Stimulated activated CD4-positive, alpha-beta T cell treated with anti-CD3 and anti-CD28 coated beads, TNF-alpha, amount 100 ng/mL, for 48 hours (primary cell): Measurements from ENCODE around the gene ABTB2.
"Not testable (repeated sequence)": the region's sequence is repeated elsewhere in the genome, so short reads cannot be mapped to it uniquely, and the experiment has no call there.

Experiments used
- DNase-seq, 3 donors: peaks; one replicate each; pipeline ENCODE4 v3.0.0-alpha.2; 2020; ENCODE audit warnings: low read depth in 3 of 3

ABTB2 gene

DNA sequence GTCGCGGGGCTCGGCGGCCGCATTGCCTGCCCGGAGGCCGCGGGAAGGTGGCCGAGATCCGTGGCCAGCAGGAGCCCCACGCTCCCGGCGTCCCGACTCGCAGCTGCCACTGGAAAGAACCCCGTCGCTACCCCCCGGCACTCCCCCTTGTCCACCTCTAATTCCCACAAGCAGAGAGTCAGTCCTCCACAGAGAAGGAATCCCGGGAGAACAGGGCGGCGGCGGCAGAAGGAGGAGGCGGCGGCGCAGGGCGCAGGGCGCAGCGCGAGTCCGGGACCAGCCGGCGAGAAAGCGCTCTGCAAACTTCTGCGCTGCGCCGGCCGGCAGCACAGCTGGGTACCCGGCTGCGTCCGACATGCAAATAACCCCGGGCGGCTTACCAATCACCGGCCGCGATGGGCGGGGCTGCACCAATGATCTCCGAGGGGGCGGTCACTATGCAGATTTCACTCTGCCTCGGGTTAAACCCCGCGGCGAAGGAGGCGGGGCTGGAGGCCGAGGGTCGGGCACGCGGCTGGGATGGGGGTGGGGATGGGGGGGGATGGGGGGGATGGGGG is at the start of gene ABTB2:
TSS of gene ABTB2 (minus strand) at position 310 of the 557 bp plus-strand sequence.
- peak; percentile 92 to 97 (median 94) for DNase-seq

DNA sequence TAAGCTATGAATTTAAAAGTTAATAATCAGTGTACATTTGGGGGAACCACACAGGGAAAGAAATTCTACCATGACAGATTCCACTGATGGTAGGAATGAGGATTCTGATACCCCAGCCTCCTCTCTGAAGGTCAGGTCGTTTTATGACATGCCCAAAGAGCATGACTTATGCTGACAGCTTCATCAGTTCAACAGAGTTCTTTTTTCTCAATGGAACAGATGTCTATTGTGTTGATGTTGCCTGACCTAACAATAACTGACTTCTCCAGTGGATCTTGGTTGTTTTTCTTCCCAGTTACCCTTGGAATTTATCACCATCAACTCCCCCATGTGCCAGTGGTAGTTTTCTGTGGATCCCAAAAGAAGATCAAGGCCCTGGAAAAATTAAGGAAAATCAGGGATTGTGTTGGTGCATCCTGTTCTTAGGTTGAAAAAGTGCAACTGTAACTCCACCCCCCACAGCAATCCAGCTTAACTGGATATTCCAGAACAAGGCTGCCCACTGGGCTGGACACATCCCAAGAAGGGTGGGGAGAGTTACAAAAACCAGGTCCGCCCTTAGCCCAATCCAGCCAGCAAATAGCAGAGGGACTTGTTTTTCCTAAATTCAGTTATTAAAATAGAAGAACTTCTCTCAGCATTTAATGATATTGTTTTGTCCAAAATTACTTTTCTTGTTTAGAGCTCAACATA is 49.5 kb upstream of the ABTB2 start:
- DNase-seq = no peak

DNA sequence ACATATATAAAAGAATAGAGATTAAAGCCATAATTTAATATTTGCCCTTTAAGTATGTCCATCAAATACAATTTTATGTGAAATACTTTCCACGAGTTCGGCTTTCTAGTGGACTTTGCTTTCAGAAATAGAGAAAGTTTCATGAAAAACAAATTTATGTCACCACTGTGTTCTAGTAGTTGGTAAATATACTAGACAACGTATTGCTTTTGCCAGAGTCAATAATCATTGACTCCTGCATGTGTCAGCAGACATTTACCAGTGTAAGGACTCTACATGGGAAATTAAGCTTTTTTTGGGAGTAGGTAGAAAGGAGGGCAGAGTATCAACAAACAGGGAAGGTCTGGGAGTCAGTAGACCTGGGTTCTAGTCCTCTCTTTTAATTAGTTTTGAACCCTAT is 48.6 kb upstream of the ABTB2 start:
- DNase-seq = no peak

DNA sequence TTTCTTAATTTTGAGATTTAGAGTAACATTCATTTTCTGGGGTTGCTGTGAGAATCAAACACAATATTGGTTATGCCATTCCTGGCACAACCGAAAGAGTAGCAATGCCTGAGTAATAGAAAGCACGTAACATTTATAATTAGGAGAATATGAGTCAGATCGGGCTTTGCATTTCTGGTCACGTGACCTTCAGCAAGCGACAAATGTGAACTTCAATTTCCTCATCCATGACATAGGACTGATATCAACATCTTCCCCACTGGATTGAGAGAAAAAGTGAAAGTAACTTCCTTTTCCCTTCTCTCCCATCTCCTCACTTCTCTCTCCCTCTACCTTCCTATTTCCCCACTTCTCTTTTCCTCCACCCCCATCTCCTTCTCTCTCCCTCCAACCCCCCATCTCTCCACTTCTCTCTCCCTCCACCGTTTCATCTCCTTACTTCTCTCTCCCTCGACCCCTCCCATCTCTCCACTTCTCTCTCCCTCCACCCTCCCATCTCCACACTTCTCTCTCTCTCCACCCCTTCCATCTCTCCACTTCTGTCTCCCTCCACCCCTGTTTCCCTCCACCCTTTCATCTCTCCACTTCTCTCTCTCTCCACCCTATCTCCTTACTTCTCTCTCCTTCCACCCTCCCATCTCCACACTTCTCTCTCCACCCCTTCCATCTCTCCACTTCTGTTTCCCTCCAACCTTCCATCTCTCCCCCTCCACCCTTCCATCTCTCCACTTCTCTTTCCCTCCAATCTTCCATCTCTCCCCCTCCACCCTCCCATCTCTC is 47.5 kb upstream of the ABTB2 start:
- no peak for DNase-seq

DNA sequence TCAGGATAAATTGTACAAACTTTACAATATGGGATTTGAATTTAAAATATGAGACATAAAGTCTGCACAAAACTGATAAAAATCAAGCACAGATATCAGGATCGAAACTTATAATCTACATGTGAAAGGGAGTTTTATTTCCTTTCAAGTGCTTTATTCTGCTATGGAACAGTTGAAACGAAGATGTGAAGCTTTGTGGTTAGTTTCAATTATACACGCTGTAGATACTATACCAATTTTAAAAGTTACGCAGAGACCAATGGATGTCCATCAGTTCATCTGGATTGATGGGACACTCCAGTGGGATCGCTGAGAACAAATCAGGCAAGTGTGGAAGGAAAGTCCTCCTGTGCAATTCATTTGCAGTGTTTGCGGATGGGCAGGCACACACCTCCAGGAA is 46.5 kb upstream of the ABTB2 start:
- no peak for DNase-seq

DNA sequence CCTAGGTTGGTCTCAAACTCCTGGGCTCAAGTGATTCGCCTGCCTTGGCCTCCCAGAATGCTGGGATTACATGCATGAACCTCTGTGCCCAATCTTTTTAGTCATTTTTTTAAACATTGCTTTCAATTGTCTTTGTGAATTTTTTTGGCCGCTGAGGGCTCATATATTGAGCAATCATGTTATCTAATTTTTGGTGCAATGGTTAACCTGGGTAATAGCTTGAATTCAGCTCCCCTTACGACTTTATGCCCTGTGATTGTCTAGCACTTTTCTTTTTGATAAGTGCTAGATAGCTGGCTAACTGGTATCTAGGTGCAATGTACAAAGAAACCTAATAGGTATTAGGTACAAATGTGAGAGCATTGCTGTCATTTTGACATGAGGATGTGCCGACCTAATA is 45.6 kb upstream of the ABTB2 start:
- DNase-seq = no peak

DNA sequence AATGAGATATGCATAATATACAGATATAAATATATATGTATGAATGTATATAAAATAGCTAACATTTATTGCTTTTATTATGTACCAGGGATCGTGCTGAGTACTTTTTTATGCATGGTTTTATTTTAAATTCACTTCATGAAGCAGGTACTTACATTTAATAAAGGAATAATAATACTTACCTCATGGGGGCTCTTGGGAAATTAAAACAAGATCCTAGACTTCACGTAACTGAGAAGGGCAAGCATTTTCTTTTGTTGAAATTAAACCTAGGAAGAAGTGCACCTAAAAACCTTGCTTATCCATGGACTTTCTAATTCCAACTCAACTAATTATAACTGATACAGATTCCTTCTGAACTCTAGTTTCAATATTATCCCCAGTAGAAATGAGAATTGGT is 40.0 kb upstream of the ABTB2 start:
- no peak for DNase-seq

DNA sequence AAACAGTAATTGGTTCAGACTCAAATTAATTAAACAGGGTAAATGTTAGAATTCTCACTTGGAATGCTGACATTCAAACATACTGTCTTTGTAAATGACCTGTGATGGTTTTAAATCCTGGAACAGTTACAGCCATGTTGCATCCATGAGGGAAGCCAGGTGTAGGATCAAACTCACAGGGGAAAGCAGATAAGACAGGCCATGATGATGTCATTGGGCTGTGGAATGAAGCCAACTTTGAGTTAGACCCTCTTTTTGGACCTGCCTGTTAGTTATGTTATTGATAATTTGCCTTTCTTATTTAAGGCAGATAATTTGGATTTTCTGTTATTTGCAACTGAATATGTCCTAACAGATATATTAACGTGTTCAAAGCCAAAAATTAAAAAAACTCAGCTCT is 39.3 kb upstream of the ABTB2 start:
- no peak for DNase-seq

DNA sequence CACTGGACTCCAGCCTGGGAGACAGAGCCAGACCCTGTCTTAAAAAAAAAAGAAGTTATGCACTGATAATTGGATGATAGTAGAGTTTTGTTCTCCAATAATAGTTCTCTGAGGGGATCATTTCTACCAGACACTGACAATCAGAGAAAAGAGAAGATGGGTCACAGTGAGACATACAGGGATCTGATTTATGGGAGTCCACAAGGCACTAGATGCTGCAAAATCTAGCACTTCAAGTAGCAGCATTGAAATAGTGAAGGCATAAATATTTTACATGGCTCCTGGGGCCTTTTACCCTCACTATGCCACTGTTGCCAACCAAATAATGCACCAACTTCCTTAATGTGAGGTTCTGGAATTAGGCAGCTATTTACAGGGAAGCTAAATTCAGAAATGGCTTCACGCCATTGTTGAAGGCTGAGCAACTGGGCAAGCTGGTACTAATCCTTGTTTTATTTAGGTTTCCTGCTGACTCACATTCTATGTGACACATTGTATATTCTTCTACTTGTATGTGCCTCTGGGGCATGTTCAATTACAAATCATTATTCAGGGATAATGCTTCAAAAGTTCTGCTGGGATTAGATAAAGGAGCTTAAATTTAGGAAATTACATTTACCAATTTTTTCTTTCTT is 38.2 kb upstream of the ABTB2 start:
- no peak for DNase-seq

DNA sequence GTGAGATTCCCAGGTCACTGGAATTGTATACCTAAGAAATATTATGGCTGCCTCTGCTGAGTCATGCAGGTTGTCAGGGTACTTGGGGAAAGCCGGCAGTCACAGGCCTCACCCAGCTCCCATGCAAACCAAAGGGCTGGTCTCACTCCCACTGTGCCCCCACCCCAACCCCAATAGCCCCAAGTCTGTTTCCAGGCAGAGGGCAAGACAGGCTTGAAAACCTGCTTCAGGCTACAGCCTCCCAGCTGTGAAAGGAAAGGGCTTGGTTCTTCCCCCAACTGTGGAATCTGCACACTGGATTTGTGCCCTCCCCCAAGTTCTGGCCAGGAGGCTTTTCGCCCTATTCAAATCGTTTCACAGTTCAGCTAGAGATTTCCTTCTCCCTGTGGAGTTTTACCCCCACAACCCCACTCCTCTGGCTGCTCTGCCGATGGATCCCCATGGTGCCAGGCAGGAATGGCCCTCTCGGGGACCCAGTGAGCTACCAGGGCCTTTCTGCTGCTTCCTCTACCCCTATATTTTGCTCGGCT is 37.0 kb upstream of the ABTB2 start:
- no peak for DNase-seq

DNA sequence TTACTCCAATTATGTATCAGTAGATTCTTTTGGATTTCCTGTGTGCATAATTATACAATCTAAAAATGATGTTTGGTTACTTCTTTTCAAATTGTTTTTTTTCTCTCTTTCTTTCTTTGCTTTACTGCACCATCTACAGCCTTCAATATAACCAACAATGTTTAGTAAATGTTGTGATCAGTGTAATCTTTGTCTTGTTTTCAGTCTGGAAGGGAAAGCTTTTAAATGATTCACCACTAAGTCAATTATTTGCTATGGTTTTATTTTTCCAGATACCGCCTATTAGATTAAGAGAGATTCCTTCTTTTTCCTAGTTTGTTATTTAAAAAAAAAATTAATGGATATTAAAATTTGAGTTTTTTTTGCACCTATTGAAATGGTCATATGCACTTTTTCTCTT is 29.8 kb upstream of the ABTB2 start:
- no peak for DNase-seq

DNA sequence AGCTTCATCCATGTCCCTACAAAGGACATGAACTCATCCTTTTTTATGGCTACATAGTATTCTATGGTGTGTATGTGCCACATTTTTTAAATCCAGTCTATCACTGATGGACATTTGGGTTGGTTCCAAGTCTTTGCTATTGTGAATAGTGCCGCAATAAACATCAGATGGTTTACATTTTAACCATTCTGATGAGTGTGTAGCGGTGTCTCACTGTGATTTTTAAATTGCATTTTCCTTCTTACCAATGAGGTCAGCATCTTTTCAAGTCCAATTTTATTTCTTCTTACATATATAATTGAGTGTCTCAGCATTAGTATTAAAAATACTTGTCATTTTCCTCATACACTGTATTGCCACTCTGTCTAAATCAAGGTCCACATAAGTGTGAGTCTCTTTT is 28.5 kb upstream of the ABTB2 start:
- DNase-seq = not testable (repeated sequence)

DNA sequence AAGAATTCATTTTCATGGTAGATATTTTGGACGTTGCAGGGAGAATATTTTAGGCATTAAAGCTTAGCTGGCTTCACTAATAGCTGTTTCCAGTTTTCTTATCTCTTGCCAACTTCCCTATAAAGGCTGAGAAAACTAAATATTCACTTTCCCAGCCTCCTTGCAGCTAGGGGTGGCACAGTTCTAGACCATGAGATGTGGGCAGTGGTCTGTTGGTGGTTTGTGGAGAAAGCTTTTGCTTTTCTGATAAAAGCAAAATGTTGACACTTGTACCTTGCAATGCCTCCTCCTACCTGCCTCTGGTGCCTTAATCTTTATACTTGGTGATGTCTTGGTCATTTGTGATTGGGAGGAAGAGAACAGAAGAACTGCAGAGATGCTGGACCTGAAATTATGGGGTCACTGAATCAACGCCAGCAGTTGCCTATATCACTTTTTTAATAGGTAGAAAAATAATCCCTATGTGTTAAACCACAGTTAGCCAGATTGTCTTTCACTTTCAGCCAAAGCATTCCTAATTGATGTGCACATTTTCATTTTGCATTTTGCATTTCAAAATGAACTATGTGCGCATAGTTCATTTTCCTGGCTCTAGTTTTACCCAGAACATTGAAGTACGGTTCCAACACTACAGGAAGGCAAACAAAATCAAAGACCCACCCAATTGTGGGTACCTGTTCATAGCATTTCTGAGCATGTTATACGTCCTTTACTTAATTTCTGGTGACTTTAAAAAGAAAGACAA is 24.9 kb upstream of the ABTB2 start:
- no peak for DNase-seq

DNA sequence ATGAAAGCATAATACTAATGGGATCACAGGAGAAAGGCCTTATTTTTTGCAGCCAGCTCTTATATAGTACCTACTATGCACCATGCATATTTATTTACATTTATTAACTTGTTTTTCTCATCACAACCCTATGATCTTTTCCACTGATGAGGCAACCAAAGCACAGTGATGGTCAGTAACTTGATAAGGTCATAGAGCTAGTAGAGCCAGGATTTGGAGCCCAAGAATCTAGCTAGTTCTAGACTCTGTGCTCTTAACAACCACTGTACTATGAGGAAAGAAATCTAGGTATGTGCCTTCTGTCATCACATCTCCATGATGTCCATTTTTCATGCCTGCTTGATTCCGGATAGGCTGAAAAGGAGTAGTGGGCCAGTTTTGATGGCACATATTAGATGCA is 24.0 kb upstream of the ABTB2 start:
- no peak for DNase-seq

DNA sequence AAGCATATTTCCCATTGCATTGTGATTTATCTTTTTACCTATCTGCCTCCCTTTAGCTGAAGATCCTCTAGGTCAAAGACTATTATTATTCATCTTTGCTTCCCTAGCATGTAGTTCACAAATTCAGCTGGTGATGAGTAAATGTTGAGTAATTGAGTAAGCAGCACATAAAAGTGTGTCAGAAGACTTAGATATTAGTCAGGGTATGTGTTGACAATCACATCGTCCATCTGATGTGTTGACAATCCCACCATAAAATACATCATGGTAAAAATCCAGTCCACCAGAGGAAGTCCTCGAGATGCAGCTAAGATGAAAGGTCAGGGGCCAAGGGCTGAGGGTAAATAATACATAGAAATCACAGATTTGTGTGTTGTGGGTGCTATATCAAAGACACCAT is 22.9 kb upstream of the ABTB2 start:
- no peak for DNase-seq

DNA sequence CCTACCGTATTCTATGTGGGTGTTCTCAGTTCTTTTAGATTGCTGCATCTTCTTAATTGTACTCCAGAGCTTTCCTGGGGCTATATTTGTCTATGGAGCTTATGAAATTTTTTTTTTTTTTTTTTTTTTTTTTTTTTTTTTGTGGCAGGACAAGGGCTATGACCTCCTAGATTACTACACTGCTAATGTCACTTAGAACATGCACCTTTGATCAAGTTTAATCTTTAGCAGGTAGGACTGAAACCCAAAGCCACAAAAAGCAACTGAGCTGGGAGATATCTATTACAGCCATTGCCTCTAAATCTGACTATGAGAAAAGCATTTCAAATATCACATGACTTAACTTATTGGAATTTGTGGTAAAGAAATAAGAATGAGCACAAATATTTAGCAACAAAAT is 21.7 kb upstream of the ABTB2 start:
- no peak for DNase-seq

DNA sequence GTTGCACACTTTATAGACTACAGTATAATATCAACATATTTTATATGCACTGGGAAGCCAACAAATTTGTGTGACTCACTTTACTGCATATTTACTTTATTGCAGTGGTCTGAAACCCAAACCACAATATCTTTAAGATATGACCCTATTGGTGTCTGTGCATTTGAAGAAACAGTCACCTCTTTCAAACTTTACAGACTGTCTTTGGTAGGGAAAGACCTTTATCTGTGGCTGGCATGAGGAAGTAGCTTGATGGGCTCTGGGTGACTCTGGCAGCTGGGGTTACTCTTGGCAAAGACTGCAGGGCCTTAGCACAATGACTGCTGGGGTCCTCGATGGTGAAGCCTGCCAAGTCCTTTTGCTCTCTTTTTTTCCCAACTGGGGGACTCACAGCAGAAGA is 21.3 kb upstream of the ABTB2 start:
- no peak for DNase-seq

DNA sequence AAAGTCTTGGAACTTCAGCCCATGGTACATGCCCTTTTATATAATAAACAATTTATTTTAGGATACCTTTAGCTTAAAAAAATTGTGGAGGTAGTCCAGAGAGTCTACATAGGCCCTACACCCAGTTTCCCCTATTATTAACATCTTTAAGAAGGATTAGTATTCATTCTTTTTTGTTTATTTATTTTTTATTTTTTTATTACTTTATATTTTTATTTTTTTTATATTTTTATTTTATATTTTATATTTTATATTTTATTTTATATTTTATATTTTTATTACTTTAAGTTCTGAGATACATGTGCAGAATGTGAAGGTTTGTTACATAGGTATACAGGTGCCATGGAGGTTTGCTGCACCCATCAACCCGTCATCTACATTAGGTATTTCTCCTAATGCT is 15.9 kb upstream of the ABTB2 start:
- no peak for DNase-seq

DNA sequence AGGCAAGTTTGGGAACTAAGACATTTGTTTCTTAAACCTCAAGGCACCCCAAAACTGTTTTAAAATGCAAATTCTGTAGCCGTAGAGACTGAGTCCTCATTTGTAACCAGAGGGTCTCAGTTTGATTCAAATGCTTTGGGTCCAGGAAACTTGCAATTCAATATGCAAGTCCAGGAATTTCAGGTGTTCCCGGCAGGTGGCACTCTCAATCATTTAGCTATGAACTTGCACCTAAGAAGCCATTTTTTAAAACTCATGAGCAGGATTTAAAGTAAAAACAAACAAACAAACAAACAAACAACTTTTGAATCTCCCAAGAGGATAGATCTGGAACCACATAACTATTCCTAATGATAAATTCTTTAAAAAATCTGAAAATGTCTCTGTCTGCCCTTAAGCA is 8.7 kb upstream of the ABTB2 start:
- no peak for DNase-seq

DNA sequence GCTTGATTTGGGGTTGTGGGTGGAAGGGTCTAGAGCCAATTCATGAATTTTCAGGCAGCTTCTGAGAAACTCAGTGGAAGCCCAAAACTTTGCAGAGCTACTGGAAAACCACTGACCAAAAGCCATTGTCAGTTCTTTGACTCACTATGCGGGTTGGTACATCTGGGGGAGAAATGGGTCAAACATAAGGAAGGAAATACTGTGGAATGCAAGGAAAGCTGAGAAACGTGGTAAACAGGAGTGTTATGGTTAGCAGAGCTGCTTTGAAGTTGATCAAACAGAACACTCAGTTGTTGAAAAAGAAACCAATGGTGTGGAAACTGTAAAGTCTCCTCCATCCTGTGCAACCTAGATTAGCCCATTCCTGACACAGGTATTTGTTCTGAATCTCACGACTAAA is 6.3 kb upstream of the ABTB2 start:
- DNase-seq = no peak

DNA sequence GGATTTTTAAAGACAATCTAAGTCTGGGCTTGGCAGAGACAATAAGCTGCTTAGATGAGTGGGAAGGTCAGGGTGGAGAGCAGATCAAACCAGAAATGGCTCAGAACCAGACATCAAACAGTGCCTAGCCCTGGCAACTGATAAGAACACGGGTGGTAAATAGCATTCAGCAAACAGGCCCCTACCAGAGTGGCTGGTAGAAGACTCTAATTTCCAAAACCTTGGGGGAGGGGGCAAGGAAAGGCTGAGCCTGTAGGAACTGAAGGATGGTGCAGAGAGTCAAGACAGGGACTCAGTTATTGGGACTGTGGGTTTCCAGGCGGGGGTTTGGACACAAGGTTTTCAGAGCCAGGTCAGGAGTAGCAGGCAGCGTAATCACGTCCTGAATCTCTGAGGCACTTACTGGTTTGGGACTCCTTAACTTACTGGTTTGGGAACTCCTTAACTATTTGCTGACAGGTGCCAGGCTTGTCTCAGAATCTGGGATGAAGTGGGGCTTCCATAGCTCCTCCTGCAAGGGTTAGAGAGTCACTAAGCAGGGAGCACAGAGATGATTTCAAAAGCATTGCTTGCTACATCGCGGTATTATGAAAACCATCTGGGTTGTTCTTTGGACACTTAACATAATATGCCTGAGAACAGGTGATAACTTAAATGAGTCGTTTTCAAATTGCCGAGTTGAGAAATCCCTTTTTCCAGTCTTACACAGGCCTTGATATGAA is 5.7 kb upstream of the ABTB2 start:
- DNase-seq = no peak
